H9 (cell line): ENCODE data around the gene TOM1L2. TPM values are rescaled to one million over a fixed set of nuclear protein-coding genes. Genes with fewer than 3 reads are reported as not detected.

Source experiments
- DNase-seq: peaks from one replicate; pipeline ENCODE4 v3.0.0-alpha.2; 2017
- H2AFZ ChIP-seq: one replicate; pipeline ENCODE4 v1.6.1; 2013; ENCODE audit warnings: mild to moderate bottlenecking, low read length, control low read depth, moderate library complexity
- H2AK5ac ChIP-seq: 2 replicates; pipeline ENCODE4 v1.6.1; 2013; ENCODE audit warnings: low read length, control low read depth, mixed read lengths; ENCODE audit not compliant: insufficient read length
- H2BK120ac ChIP-seq: one replicate; pipeline ENCODE4 v1.6.1; 2013; ENCODE audit warnings: low read depth, mild to moderate bottlenecking, low read length, control low read depth, inconsistent platforms; ENCODE audit not compliant: poor library complexity, severe bottlenecking
- H2BK12ac ChIP-seq: 2 replicates; pipeline ENCODE4 v1.6.1; 2013; ENCODE audit warnings: low read length, control low read depth, mixed read lengths, low read depth; ENCODE audit not compliant: insufficient read length
- H2BK15ac ChIP-seq: 2 replicates; pipeline ENCODE4 v1.6.1; 2013; ENCODE audit warnings: low read depth, low read length, control low read depth
- H2BK20ac ChIP-seq: one replicate; pipeline ENCODE4 v1.6.1; 2013; ENCODE audit warnings: low read depth, mild to moderate bottlenecking, low read length, control low read depth, inconsistent platforms; ENCODE audit not compliant: poor library complexity, severe bottlenecking
- H2BK5ac ChIP-seq: 2 replicates; pipeline ENCODE4 v1.6.1; 2013; ENCODE audit warnings: low read length, control low read depth, mixed read lengths; ENCODE audit not compliant: insufficient read length
- H3K14ac ChIP-seq: 2 replicates; pipeline ENCODE4 v1.6.1; 2013; ENCODE audit warnings: low read length, control low read depth; ENCODE audit not compliant: insufficient read depth
- H3K18ac ChIP-seq: 2 replicates; pipeline ENCODE4 v1.6.1; 2013; ENCODE audit warnings: low read depth, mild to moderate bottlenecking, mixed read lengths, low read length, control low read depth; ENCODE audit not compliant: insufficient read length
- H3K23ac ChIP-seq: 2 replicates; pipeline ENCODE4 v1.6.1; 2013; ENCODE audit warnings: low read length, control low read depth, mixed read lengths, low read depth; ENCODE audit not compliant: insufficient read length
- H3K23me2 ChIP-seq: 2 replicates; pipeline ENCODE4 v1.6.1; 2013; ENCODE audit warnings: low read depth, mild to moderate bottlenecking, mixed read lengths, low read length, control low read depth; ENCODE audit not compliant: insufficient read length, poor library complexity, severe bottlenecking
- H3K27ac ChIP-seq: 2 replicates; pipeline ENCODE4 v1.5.1; 2013; ENCODE audit warnings: low read length, control low read depth, mixed read lengths, low read depth; ENCODE audit not compliant: insufficient read length
- H3K27me3 ChIP-seq: 2 replicates; pipeline ENCODE4 v1.6.1; 2013; ENCODE audit warnings: low read length, control low read depth, inconsistent platforms; ENCODE audit not compliant: insufficient read depth
- H3K4ac ChIP-seq: 2 replicates; pipeline ENCODE4 v1.6.1; 2013; ENCODE audit warnings: low read depth, mild to moderate bottlenecking, control low read depth, inconsistent platforms, low read length, moderate library complexity
- H3K4me1 ChIP-seq: 2 replicates; pipeline ENCODE4 v1.6.1; 2013; ENCODE audit warnings: low read length, control low read depth, inconsistent platforms; ENCODE audit not compliant: insufficient read depth
- H3K4me2 ChIP-seq: 2 replicates; pipeline ENCODE4 v1.6.1; 2013; ENCODE audit warnings: low read length, control low read depth, mixed read lengths; ENCODE audit not compliant: insufficient read length, insufficient read depth
- H3K56ac ChIP-seq: 2 replicates; pipeline ENCODE4 v1.6.1; 2013; ENCODE audit warnings: low read depth, mild to moderate bottlenecking, mixed read lengths, low read length, control low read depth; ENCODE audit not compliant: insufficient read length
- H3K79me1 ChIP-seq: 2 replicates; pipeline ENCODE4 v1.6.1; 2013; ENCODE audit warnings: low read depth, mild to moderate bottlenecking, moderate library complexity, low read length, control low read depth, inconsistent platforms; ENCODE audit not compliant: insufficient read depth, poor library complexity, severe bottlenecking
- H3K79me2 ChIP-seq: 2 replicates; pipeline ENCODE4 v1.6.1; 2013; ENCODE audit warnings: low read length, control low read depth, inconsistent platforms; ENCODE audit not compliant: insufficient read depth
- H3K9ac ChIP-seq: 2 replicates; pipeline ENCODE4 v1.6.1; 2013; ENCODE audit warnings: low read length, control low read depth, mixed read lengths; ENCODE audit not compliant: insufficient read length; ENCODE audit errors: extremely low read depth
- H3K9me3 ChIP-seq: one replicate; pipeline ENCODE4 v1.6.1; 2013; ENCODE audit warnings: low read depth, low read length, inconsistent platforms; ENCODE audit not compliant: control insufficient read depth
- H3T11ph ChIP-seq: one replicate; pipeline ENCODE4 v1.6.1; 2013; ENCODE audit warnings: mild to moderate bottlenecking, low read length, control low read depth, inconsistent platforms
- H4K20me1 ChIP-seq: one replicate; pipeline ENCODE4 v1.6.1; 2013; ENCODE audit not compliant: control insufficient read depth, insufficient read length, insufficient read depth
- H4K5ac ChIP-seq: 2 replicates; pipeline ENCODE4 v1.6.1; 2013; ENCODE audit warnings: low read depth, mild to moderate bottlenecking, mixed read lengths, low read length, control low read depth; ENCODE audit not compliant: insufficient read length
- H4K8ac ChIP-seq: replicated peaks from 2 replicates; pipeline ENCODE4 v1.6.1; 2013; ENCODE audit warnings: low read length, control low read depth, mixed read lengths, low read depth; ENCODE audit not compliant: insufficient read length
- H4K91ac ChIP-seq: 2 replicates; pipeline ENCODE4 v1.6.1; 2013; ENCODE audit warnings: low read depth, mild to moderate bottlenecking, moderate library complexity, mixed read lengths, low read length, control low read depth; ENCODE audit not compliant: insufficient read length
- H3K27ac Mint-ChIP-seq, 3 experiments: 2 replicates in 2 of 3; 3 replicates in 1 of 3; pipeline ENCODE4 v1.8.0; 2020 to 2021; ENCODE audit warnings: mixed read lengths in 3 of 3, mild to moderate bottlenecking in 1 of 3, moderate library complexity in 1 of 3
- H3K27me3 Mint-ChIP-seq: 2 replicates; pipeline ENCODE4 v1.8.0; 2021; ENCODE audit warnings: low read depth, mild to moderate bottlenecking, moderate library complexity, mixed read lengths
- H3K36me3 Mint-ChIP-seq, 3 experiments: 2 replicates in 2 of 3; 3 replicates in 1 of 3; pipeline ENCODE4 v1.8.0; 2020 to 2021; ENCODE audit warnings: low read depth in 3 of 3, mixed read lengths in 3 of 3; ENCODE audit not compliant: insufficient read depth in 1 of 3
- H3K4me1 Mint-ChIP-seq, 2 experiments: 2 replicates each; pipeline ENCODE4 v1.8.0; 2020; ENCODE audit warnings: mixed read lengths in 2 of 2
- H3K4me3 Mint-ChIP-seq, 2 experiments: 2 replicates in 1 of 2; 3 replicates in 1 of 2; pipeline ENCODE4 v1.8.0; 2020 to 2021; ENCODE audit warnings: mild to moderate bottlenecking in 2 of 2, mixed read lengths in 2 of 2, moderate library complexity in 1 of 2
- H3K9me3 Mint-ChIP-seq, 2 experiments: 2 replicates in 1 of 2; 3 replicates in 1 of 2; pipeline ENCODE4 v1.8.0; 2020; ENCODE audit warnings: mild to moderate bottlenecking in 2 of 2, mixed read lengths in 2 of 2, moderate library complexity in 1 of 2
- CTCF ChIP-seq: fragments of 200-600 bp; sonication (generic); conservative IDR thresholded peaks from 3 replicates; pipeline ENCODE4 v1.8.0; 2021; ENCODE audit warnings: antibody characterized with exemption, mild to moderate bottlenecking
- WGBS: extraction: QIAGEN DNeasy Blood & Tissue Kit; methylation state at CpG from one replicate; pipeline ENCODE4 v1.1.7; 2013; ENCODE audit warnings: missing lambda C conversion rate, low lambda C conversion rate, mixed read lengths; ENCODE audit not compliant: insufficient read length; ENCODE audit errors: extremely low coverage; 5-methylcytosine and 5-hydroxymethylcytosine counted together
- total RNA-seq: library from RNA; stranded (reverse); gene quantifications from 2 replicates; pipeline ENCODE4 v1.2.1, GENCODE V29; 2021

Gene TOM1L2
- total RNA-seq, 1 experiment from 2014 or later, result 4.6 TPM

GRCh38 chr17:17815436-17816200 lies 156.6 kb downstream of the TOM1L2 start:
- H3K4me3 Mint-ChIP-seq, result no peak overlapping the region

More at GRCh38 chr17:17815436-17816200, 156.6 kb downstream of the TOM1L2 start:
- H3K79me1 ChIP-seq, result no peaks in the 10 kb centered on the region
- no peak overlapping the region for H2BK120ac ChIP-seq
- no peak for DNase-seq
- no peak overlapping the region for H3T11ph ChIP-seq
- no peak overlapping the region for H3K23ac ChIP-seq
- H2BK20ac ChIP-seq, result no peak overlapping the region
- no peak overlapping the region for H4K8ac ChIP-seq
- H4K5ac ChIP-seq, result no peak overlapping the region
- H3K18ac ChIP-seq, result no peak overlapping the region
- no peaks in the 10 kb centered on the region for H3K23me2 ChIP-seq
- H4K20me1 ChIP-seq, result no peaks in the 10 kb centered on the region
- H3K14ac ChIP-seq, result no peak overlapping the region
- TF ChIP-seq CTCF, result no peak
- H3K4me1 ChIP-seq, result no peaks in the 10 kb centered on the region; the same call in 1 of the 2 replicates
- no peak overlapping the region for H2BK12ac ChIP-seq
- Mint-ChIP-seq H3K4me1 (peaks cover 21 to 38% of the 10 kb centered on the region in 2 experiments), H3K36me3 (peaks cover 26 to 66% (median 57%) of the 10 kb centered on the region in 3 experiments), H3K27me3 (peaks cover 2% of the 10 kb centered on the region; the same call in 1 of the 2 replicates), H3K9me3 (no peaks in the 10 kb centered on the region), H3K27ac (peak overlapping the region; percentile 78 to 81 (median 81); a peak in 5 of 7 replicates)
- no peak overlapping the region for H3K4ac ChIP-seq
- no peak overlapping the region for H2BK15ac ChIP-seq
- H3K9ac ChIP-seq, result no peak overlapping the region
- no peak overlapping the region for H2AFZ ChIP-seq
- no peak overlapping the region for H3K56ac ChIP-seq
- H3K27me3 ChIP-seq, result no peaks in the 10 kb centered on the region; the same call in 1 of the 2 replicates
- no peaks in the 10 kb centered on the region for H3K79me2 ChIP-seq
- no peak overlapping the region for H3K4me2 ChIP-seq
- no peaks in the 10 kb centered on the region for H3K9me3 ChIP-seq
- H4K91ac ChIP-seq, result no peak overlapping the region
- no CpG with 5 or more reads among the region's 17 CpGs for WGBS
- H2BK5ac ChIP-seq, result no peak overlapping the region
- H2AK5ac ChIP-seq, result no peak overlapping the region
- H3K27ac ChIP-seq, result no peak overlapping the region
